Measurements from ENCODE around the gene DHFR. TPM values are rescaled to one million over a fixed set of nuclear protein-coding genes. Genes with fewer than 3 reads are reported as not detected.
A peak's percentile ranks its signal among the peaks of the same experiment; 100 is the strongest.

DHFR gene
- total and polyA plus RNA-seq, 2 donors (not counting 1 experiment from before 2014, with no cell fraction given): 8.5 to 12.6 TPM

GRCh38 chr5:80703291-80703690, 48.5 kb upstream of the DHFR start:
- peaks cover 0 to 8% (median 0%) of the 10 kb centered on the region in 3 donors for H3K9me3 ChIP-seq (ENCODE audit: control extremely low read depth in 1 of 3, control insufficient read depth in 2 of 3, insufficient read depth in 1 of 3, low read length in 2 of 3)
- H3K4me3 Mint-ChIP-seq: no peak overlapping the region

GRCh38 chr5:80701597-80701996, 46.8 kb upstream of the DHFR start:
- Histone ChIP-seq H2AFZ (ENCODE audit: insufficient read depth, low read depth, low read length, poor library complexity, severe bottlenecking) (no peak overlapping the region), H3K9ac (ENCODE audit: low read length) (no peak overlapping the region), H4K20me1 (ENCODE audit: control insufficient read depth, insufficient read depth, low read length, poor library complexity, severe bottlenecking) (no peaks in the 10 kb centered on the region), H3K36me3 (replicated peaks in 1 of 2; ENCODE audit: control extremely low read depth in 1 of 2, control insufficient read depth in 1 of 2, extremely low read depth in 1 of 2, insufficient read depth in 2 of 2, low read length in 1 of 2) (peaks cover 8% of the 10 kb centered on the region in 2 experiments), H3K27me3 (replicated peaks in 1 of 4; ENCODE audit: control extremely low read depth in 1 of 4, control insufficient read depth in 3 of 4, insufficient read depth in 4 of 4, low read length in 3 of 4) (no peaks in the 10 kb centered on the region), H3K9me3 (ENCODE audit: control extremely low read depth in 1 of 3, control insufficient read depth in 2 of 3, insufficient read depth in 1 of 3, low read length in 2 of 3) (peaks cover 0 to 8% (median 0%) of the 10 kb centered on the region in 3 donors), H3K27ac (ENCODE audit: low read length in 2 of 2) (no peak overlapping the region), H3K4me1 (ENCODE audit: control insufficient read depth in 2 of 2, insufficient read depth in 2 of 2, low read length in 2 of 2) (peaks cover 12% of the 10 kb centered on the region in 2 donors), H3K79me2 (ENCODE audit: control insufficient read depth, insufficient read depth, low read length) (no peaks in the 10 kb centered on the region), H3K4me3 (ENCODE audit: control extremely low read depth in 1 of 5, extremely low read depth in 1 of 5, insufficient read depth in 1 of 5, low read depth in 2 of 5, low read length in 4 of 5) (no peak overlapping the region), H3K4me2 (replicated peaks; ENCODE audit: low read depth, low read length, poor library complexity, severe bottlenecking) (no peak overlapping the region)
- Mint-ChIP-seq H3K27me3 (no peaks in the 10 kb centered on the region), H3K27ac (no peak overlapping the region), H3K4me3 (no peak overlapping the region), H3K4me1 (peaks cover 23% of the 10 kb centered on the region), H3K9me3 (ENCODE audit: insufficient read depth) (no peaks in the 10 kb centered on the region)
- TF ChIP-seq EZH2 (IDR thresholded peaks at IDR 0.05; ENCODE audit: borderline replicate concordance, insufficient read depth, low read depth, low read length, poor library complexity, severe bottlenecking) (no peak), CTCF (IDR thresholded peaks at IDR 0.05) (no peak)
- intact Hi-C loops (cut with micrococcal nuclease): no loop called here
- no peak for ATAC-seq (ENCODE audit: low read depth)
- ChIA-PET CTCF (interaction anchor here (1.0 kb wide), 1 partner anchor 14 kb away, joined by 3 read pairs; no protein-coding TSS in a partner anchor), POLR2A (no interaction called here)
- 100% methylated on average over 1 of the region's 1 CpG for WGBS (ENCODE audit: insufficient coverage)
- no peak for DNase-seq

More at GRCh38 chr5:80703291-80703690, 48.5 kb upstream of the DHFR start:
- no peak overlapping the region for H2AFZ ChIP-seq (ENCODE audit: insufficient read depth, low read depth, low read length, poor library complexity, severe bottlenecking)
- H4K20me1 ChIP-seq (ENCODE audit: control insufficient read depth, insufficient read depth, low read length, poor library complexity, severe bottlenecking): no peaks in the 10 kb centered on the region
- H3K4me3 ChIP-seq (ENCODE audit: control extremely low read depth in 1 of 5, extremely low read depth in 1 of 5, insufficient read depth in 1 of 5, low read depth in 2 of 5, low read length in 4 of 5): no peak overlapping the region
- H3K36me3 ChIP-seq (replicated peaks in 1 of 2; ENCODE audit: control extremely low read depth in 1 of 2, control insufficient read depth in 1 of 2, extremely low read depth in 1 of 2, insufficient read depth in 2 of 2, low read length in 1 of 2): peaks cover 8 to 10% of the 10 kb centered on the region in 2 experiments
- H3K27ac Mint-ChIP-seq: no peak overlapping the region
- ATAC-seq (ENCODE audit: low read depth) (no peak), DNase-seq (no peak)
- no peaks in the 10 kb centered on the region for H3K9me3 Mint-ChIP-seq (ENCODE audit: insufficient read depth)
- H3K9ac ChIP-seq (ENCODE audit: low read length): no peak overlapping the region
- ChIA-PET POLR2A (no interaction called here), CTCF (interaction anchor here (0.6 kb wide), 1 partner anchor 80 kb away, joined by 6 read pairs; no protein-coding TSS in a partner anchor)
- H3K27me3 ChIP-seq (replicated peaks in 1 of 4; ENCODE audit: control extremely low read depth in 1 of 4, control insufficient read depth in 3 of 4, insufficient read depth in 4 of 4, low read length in 3 of 4): no peaks in the 10 kb centered on the region
- H3K4me1 Mint-ChIP-seq: peaks cover 23% of the 10 kb centered on the region
- no peaks in the 10 kb centered on the region for H3K27me3 Mint-ChIP-seq
- TF ChIP-seq CTCF (IDR thresholded peaks at IDR 0.05) (no peak), EZH2 (IDR thresholded peaks at IDR 0.05; ENCODE audit: borderline replicate concordance, insufficient read depth, low read depth, low read length, poor library complexity, severe bottlenecking) (no peak)
- peaks cover 12% of the 10 kb centered on the region in 2 donors for H3K4me1 ChIP-seq (ENCODE audit: control insufficient read depth in 2 of 2, insufficient read depth in 2 of 2, low read length in 2 of 2)
- peak overlapping the region; percentile 36 for H3K4me2 ChIP-seq (replicated peaks; ENCODE audit: low read depth, low read length, poor library complexity, severe bottlenecking)
- no peak overlapping the region for H3K27ac ChIP-seq (ENCODE audit: low read length in 2 of 2)
- intact Hi-C loops (cut with micrococcal nuclease): no loop called here
- H3K79me2 ChIP-seq (ENCODE audit: control insufficient read depth, insufficient read depth, low read length): no peaks in the 10 kb centered on the region

Data from B cell (primary cell).